Measurements from ENCODE around the gene CYP2A7.
"Not testable (repeated sequence)": the region's sequence is repeated elsewhere in the genome, so short reads cannot be mapped to it uniquely, and the experiment has no call there.

The CYP2A7 gene

GRCh38 chr19:40882062-40882461 is at the start of gene CYP2A7:
CYP2A7 (minus strand) TSS chr19:40882231; CDS start chr19:40882210, 21 bp downstream.
- DNase-seq: not testable (repeated sequence)

- DNase-seq: not testable (repeated sequence)
Measured at GRCh38 chr19:40930799-40931198, 48.8 kb upstream of the CYP2A7 start.

DNA sequence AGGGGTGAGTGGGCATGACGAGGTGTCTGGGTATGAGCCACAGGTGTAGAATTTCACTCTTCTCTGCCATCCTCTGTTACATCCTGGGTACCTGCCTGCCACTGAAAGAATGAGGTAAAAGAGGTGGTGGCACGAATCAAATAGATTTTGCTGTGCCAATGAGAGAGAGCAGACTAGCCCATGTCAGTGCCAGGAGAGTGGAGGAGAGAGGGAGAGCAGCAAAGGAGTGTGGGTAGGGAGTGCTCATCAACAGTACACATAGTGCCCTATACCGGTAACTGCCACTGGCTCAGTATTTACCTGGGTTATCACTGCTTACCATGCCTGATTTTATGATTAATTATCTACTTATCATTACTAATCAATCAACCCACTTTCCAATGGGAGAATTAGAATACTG is 47.9 kb upstream of the CYP2A7 start:
- not testable (repeated sequence) for DNase-seq

- DNase-seq: no peak
Measured at GRCh38 chr19:40928850-40929249, 46.8 kb upstream of the CYP2A7 start.

GRCh38 chr19:40927567-40927966 is 45.5 kb upstream of the CYP2A7 start:
- no peak for DNase-seq

DNA sequence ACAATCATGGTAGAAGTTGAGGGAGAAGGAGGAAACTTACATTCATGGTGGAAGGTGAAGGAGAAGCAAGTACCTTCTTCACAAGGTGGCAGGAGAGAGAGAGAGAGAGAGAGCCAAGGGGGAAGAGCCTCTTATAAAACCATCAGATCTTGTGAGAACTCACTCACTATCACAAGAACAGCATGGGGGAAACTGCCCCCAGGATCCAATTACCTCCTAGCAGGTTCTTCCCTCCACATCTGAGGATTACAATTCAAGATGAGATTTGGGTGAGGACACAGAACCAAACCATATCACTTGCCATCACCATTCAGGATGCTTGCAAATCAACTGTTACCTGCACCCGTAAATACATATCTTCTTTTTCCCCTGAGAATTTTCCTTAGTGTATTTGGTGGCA is 44.2 kb upstream of the CYP2A7 start:
- DNase-seq: not testable (repeated sequence)

GRCh38 chr19:40923934-40924391 is 41.9 kb upstream of the CYP2A7 start:
- DNase-seq: no peak

DNA sequence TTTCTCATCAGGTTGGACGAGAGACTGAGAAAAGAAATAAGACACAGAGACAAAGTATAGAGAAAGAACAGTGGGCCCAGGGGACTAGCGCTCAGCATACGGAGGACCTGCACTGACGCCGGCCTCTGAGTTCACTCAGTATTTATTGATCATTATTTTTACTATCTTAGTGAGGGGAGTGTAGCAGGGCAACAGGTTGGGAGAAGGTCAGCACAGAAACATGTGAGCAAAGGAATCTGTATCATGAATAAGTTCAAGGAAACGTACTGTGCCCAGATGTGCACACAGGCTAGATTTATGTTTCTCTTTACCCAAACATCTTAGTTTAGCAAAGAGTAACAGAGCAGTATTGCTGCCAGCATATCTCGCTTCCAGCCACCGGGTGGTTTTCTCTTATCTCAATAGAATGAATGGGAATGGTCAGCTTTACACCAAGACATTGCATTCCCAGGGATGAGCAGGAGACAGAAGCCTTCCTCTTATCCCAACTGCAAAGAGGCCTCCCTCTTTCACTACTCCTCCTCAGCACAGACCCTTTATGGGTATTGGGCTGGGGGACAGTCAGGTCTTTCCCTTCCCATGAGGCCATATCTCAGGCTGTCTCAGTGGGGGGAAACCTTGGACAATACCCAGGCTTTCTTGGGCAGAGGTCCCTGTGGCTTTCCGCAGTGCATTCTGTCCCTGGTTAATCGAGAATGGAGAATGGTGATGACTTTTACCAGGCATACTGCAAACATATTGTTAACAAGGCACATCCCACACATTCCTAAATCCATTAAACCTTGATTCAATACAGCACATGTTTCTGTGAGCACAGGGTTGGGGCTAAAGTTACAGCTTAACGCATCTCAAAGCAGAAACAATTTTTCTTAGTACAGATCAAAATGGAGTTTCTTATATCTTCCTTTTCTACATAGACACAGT is 40.5 kb upstream of the CYP2A7 start:
- DNase-seq: not testable (repeated sequence)

GRCh38 chr19:40921005-40921897 is 39.2 kb upstream of the CYP2A7 start:
- DNase-seq: no peak

DNA sequence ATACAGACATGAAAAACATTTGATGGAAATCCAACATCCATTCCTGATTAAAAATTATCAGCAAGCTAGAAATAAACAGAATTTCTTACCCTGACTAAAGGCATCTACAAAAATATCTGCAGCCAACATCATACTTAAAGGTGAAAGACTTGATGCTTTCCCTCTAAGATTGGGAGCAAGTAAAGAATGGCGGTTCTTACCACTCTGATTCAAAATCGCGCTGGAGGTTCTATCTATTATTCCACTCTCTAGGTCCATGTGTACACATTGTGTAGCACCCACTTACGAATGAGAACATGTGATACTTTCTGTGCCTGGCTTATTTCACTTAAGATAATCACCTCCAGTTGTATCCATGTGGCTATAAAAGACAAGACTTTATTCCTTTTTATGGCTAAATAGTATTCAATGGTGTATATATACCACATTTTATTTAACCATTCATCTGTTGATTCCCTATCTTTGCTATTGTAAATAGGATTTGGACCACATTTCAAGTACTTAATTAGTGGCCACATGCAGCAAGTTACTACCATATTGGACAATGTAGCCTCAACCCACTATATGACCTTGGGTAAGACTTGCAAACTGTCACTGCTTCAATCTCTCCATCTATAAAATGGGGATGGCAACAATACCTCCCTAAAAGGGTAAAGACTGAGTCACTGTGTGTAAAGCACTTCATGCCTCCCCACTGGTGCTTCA is 38.4 kb upstream of the CYP2A7 start:
- DNase-seq: no peak

- not testable (repeated sequence) for DNase-seq
Measured at GRCh38 chr19:40919530-40920299, 37.7 kb upstream of the CYP2A7 start.

GRCh38 chr19:40918303-40918702 is 36.3 kb upstream of the CYP2A7 start:
- not testable (repeated sequence) for DNase-seq

DNA sequence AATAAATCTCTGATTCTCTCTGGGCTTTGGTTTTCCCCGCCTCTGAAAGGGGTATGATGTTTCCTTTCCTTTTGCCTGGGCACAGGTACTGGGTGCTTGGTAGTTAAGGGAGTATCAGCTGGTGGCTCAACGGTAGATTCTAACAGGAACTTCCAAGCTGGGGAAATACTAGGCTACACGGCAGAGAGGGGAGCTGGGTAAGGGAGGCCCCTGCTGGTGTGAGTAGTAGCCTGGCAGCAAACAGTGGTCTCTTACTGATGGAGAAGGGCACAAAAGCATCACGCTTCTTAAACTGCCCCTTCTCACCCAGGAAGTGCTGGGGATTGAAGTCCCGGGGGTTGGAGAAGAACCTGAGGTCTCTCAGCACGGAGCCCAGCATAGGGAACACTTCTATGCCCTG is 26.9 kb upstream of the CYP2A7 start:
- DNase-seq: no peak

- no peak for DNase-seq
Measured at GRCh38 chr19:40907968-40908735, 26.1 kb upstream of the CYP2A7 start.

DNA sequence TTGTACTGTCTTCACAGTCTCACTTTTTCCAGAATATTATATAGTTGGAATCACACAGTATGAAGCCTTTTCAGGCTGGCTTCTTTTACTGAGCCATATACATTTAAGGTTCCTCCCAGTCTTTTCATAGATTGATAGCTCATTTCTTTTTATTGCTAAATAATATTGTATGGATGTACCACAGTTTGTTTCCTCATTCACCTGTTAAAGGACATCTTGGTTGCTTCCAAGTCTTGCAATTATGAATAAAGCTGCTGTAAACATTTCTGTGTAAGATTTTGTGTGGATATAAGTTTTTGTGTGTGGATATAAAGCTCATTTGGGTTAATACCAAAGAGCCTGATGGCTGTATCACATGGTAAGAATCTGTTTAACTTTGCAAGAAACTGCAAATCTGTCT is 24.5 kb upstream of the CYP2A7 start:
- DNase-seq: no peak

DNA sequence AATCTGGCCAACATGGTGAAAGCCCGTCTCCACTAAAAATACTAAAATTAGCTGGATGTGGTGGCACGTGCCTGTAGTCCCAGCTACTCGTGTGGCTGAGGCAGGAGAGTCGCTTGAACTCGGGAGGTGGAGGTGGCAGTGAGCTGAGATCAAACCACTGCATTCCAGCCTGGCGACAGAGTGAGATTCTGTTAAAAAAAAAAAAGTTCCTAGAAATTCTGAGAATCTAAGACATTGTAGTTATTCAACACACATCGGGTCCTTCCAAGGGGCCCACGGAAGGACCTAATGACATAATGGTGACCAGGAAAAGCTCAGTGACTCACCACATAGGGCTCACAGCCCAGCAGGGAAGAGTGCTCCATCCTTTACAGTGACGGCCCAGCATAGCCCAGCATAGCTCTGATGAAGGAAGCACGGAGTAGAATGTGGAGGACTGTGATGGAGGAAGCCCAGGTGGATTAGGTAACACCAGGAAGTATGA is 22.7 kb upstream of the CYP2A7 start:
- DNase-seq: not testable (repeated sequence)

DNA sequence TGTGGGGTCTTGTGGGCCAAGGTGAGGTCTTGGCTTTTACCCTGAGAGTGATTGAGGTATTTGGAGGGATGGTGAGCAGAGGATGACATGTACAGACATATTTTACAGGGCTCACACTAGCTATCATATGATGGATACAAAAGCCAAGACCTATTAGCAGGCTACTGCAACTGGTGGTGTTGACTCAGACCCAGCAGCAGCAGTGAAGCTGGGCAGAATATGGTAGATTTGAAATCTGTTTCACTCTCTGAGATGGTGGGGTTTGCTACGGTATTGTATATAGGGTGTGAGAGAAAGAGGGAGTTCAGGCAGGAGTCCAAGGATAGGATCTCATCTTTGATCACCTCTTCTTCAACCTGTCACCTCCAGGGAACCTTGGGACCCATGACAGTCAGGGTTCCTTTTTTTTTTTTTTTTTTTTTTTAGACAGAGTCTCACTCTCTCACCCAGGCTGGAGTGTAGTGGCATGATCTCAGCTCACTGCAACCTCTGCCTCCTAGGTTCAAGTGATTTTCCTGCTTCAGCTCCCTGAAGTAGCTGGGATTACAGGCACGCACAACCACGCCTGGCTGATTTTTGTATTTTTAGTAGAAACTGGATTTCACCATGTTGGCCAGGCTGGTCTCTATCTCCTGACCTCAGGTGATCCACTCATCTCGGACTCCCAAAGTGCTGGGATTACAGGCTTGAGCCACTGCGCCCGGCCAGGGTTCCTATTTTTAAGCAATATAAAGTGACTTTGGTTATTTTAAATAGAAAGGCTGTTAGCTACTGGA is 20.1 kb upstream of the CYP2A7 start:
- not testable (repeated sequence) for DNase-seq

- DNase-seq: not testable (repeated sequence)
Measured at GRCh38 chr19:40900521-40900920, 18.5 kb upstream of the CYP2A7 start.

DNA sequence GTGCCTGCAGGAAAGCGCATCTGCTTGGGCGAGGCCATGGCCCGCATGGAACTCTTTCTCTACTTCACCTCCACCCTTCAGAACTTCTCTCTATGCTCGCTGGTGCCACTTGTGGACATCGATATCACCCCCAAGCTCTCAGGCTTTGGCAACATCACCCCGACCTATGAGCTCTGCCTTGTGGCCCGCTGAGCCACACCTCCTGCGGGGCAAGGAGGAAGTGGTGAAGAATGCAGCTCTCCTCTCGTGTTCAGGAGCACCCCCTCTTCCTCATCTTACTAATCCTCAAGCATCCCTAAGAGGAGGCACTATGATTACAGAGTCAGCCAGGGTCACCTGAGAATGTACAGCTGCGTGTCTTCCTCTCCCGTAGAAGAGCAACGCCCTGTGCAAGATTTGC is 17.9 kb upstream of the CYP2A7 start:
- peak in 1 of 2 experiments; percentile 12 for DNase-seq
